H1 (cell line): ENCODE measurements around the gene PLEKHG5. TPM values are rescaled to one million over a fixed set of nuclear protein-coding genes. Genes with fewer than 3 reads are reported as not detected.

ENCODE experiments used
- CTCF ChIA-PET: fragments of 300-600 bp; sonication (Branson Sonifier 250); formaldehyde crosslinking; loops from one replicate; lab custom pipeline; 2021; ENCODE audit not compliant: partially characterized antibody; lab: Charles Lee
- POLR2A ChIA-PET: fragments of 300-600 bp; sonication (Branson Sonifier 250); formaldehyde crosslinking; loops from one replicate; lab custom pipeline; 2021; ENCODE audit warnings: inconsistent platforms; ENCODE audit not compliant: partially characterized antibody; lab: Charles Lee
- DNase-seq, 2 experiments: peaks; one replicate each; pipeline versions ENCODE4 v3.0.0 to v3.0.0-alpha.2; 2010 to 2022; ENCODE audit warnings: low spot score in 2 of 2, low read depth in 1 of 2, mixed read lengths in 1 of 2
- FAIRE-seq: peaks from 2 replicates; lab custom pipeline; 2011; peaks lifted over from hg19 to GRCh38; lab: Jason Lieb, UNC
- H2AFZ ChIP-seq: 2 replicates; pipeline ENCODE4 v1.8.1; 2012; ENCODE audit warnings: low read length, inconsistent platforms
- H2AK5ac ChIP-seq: 2 replicates; pipeline ENCODE4 v1.6.1; 2013; ENCODE audit warnings: low read depth, low read length
- H2BK120ac ChIP-seq: replicated peaks from 2 replicates; pipeline ENCODE3; 2013; ENCODE audit warnings: low read depth, low read length, inconsistent platforms
- H2BK12ac ChIP-seq: 2 replicates; pipeline ENCODE4 v1.6.1; 2013; ENCODE audit warnings: low read depth, low read length
- H2BK15ac ChIP-seq: 2 replicates; pipeline ENCODE4 v1.6.1; 2013; ENCODE audit warnings: low read length
- H2BK20ac ChIP-seq: 2 replicates; pipeline ENCODE4 v1.6.1; 2013; ENCODE audit warnings: low read length
- H2BK5ac ChIP-seq: 2 replicates; pipeline ENCODE4 v1.6.1; 2013; ENCODE audit warnings: low read depth, low read length
- H3K14ac ChIP-seq: 2 replicates; pipeline ENCODE4 v1.6.1; 2013; ENCODE audit warnings: inconsistent platforms; ENCODE audit not compliant: insufficient read length
- H3K18ac ChIP-seq: 2 replicates; pipeline ENCODE4 v1.6.1; 2013; ENCODE audit warnings: low read length; ENCODE audit errors: extremely low read depth
- H3K23ac ChIP-seq: 2 replicates; pipeline ENCODE4 v1.6.1; 2013; ENCODE audit warnings: inconsistent platforms; ENCODE audit not compliant: insufficient read length
- H3K23me2 ChIP-seq: 2 replicates; pipeline ENCODE4 v1.6.1; 2013; ENCODE audit warnings: low read depth, low read length
- H3K27ac ChIP-seq: 2 replicates; pipeline ENCODE4 v1.6.1; 2011; ENCODE audit warnings: low read depth, low read length, inconsistent platforms
- H3K27me3 ChIP-seq, 4 experiments: replicated peaks in 1 of 4; 1 replicate in 1 of 4; 2 replicates in 3 of 4; pipeline versions ENCODE4 v1.6.1 to v1.8.1; 2011 to 2013; ENCODE audit warnings: low read length in 3 of 4, mild to moderate bottlenecking in 3 of 4, inconsistent platforms in 2 of 4, mixed read lengths in 2 of 4, moderate library complexity in 1 of 4; ENCODE audit not compliant: control insufficient read depth in 3 of 4, insufficient read depth in 3 of 4; ENCODE audit errors: extremely low read depth in 1 of 4
- H3K36me3 ChIP-seq, 4 experiments: 2 replicates each; pipeline versions ENCODE4 v1.6.1 to v1.8.1; 2011 to 2013; ENCODE audit warnings: mild to moderate bottlenecking in 4 of 4, low read length in 3 of 4, moderate library complexity in 2 of 4, control low read depth in 1 of 4, inconsistent platforms in 1 of 4; ENCODE audit not compliant: insufficient read depth in 4 of 4, control insufficient read depth in 2 of 4
- H3K4ac ChIP-seq: replicated peaks from 2 replicates; pipeline ENCODE3; 2013; ENCODE audit warnings: low read length, low read depth, mixed read lengths, inconsistent platforms; ENCODE audit not compliant: insufficient read length
- H3K4me1 ChIP-seq, 4 experiments: replicated peaks in 1 of 4; 1 replicate in 1 of 4; 2 replicates in 3 of 4; pipeline versions ENCODE4 v1.6.1 to v1.8.1; 2011 to 2013; ENCODE audit warnings: low read length in 3 of 4, inconsistent platforms in 2 of 4, mixed read lengths in 1 of 4; ENCODE audit not compliant: insufficient read depth in 4 of 4, control insufficient read depth in 3 of 4
- H3K4me2 ChIP-seq, 2 experiments: 2 replicates each; pipeline versions ENCODE4 v1.6.1 to v1.8.1; 2011 to 2013; ENCODE audit warnings: low read depth in 2 of 2, low read length in 2 of 2, control low read depth in 1 of 2, inconsistent platforms in 1 of 2, mild to moderate bottlenecking in 1 of 2; ENCODE audit not compliant: insufficient read depth in 1 of 2
- H3K4me3 ChIP-seq, 4 experiments: fragments of 200-600, 300-600 bp in 1 of 4; sonication (generic), shearing (Covaris generic), sonication (Bioruptor Twin) in 1 of 4; 2 replicates each; pipeline versions ENCODE4 v1.5.1 to v1.8.1; 2011 to 2016; ENCODE audit warnings: low read length in 4 of 4, low read depth in 3 of 4, control low read depth in 2 of 4, inconsistent platforms in 2 of 4, mild to moderate bottlenecking in 2 of 4, mixed read lengths in 1 of 4, moderate library complexity in 1 of 4; ENCODE audit not compliant: insufficient read depth in 2 of 4; ENCODE audit errors: extremely low read depth in 1 of 4
- H3K56ac ChIP-seq: replicated peaks from 2 replicates; pipeline ENCODE3; 2013; ENCODE audit warnings: low read depth, mild to moderate bottlenecking, mixed read lengths, low read length, inconsistent platforms; ENCODE audit not compliant: insufficient read length
- H3K79me1 ChIP-seq: 2 replicates; pipeline ENCODE4 v1.6.1; 2013; ENCODE audit warnings: low read depth, low read length, control low read depth
- H3K79me2 ChIP-seq, 2 experiments: 2 replicates each; pipeline versions ENCODE4 v1.6.1 to v1.8.1; 2012 to 2013; ENCODE audit warnings: low read length in 2 of 2, mild to moderate bottlenecking in 2 of 2, inconsistent platforms in 1 of 2; ENCODE audit not compliant: insufficient read depth in 2 of 2, control insufficient read depth in 1 of 2
- H3K9ac ChIP-seq, 4 experiments: replicated peaks in 1 of 4; 1 replicate in 1 of 4; 2 replicates in 3 of 4; pipeline versions ENCODE4 v1.6.1 to v1.8.1; 2011 to 2013; ENCODE audit warnings: low read depth in 3 of 4, low read length in 3 of 4, control low read depth in 2 of 4, mild to moderate bottlenecking in 2 of 4, moderate library complexity in 2 of 4, inconsistent platforms in 1 of 4; ENCODE audit errors: extremely low read depth in 1 of 4
- H3K9me3 ChIP-seq, 2 experiments: 2 replicates each; pipeline versions ENCODE4 v1.6.1 to v1.8.1; 2012 to 2013; ENCODE audit warnings: mild to moderate bottlenecking in 2 of 2, moderate library complexity in 2 of 2, control low read depth in 1 of 2, inconsistent platforms in 1 of 2, low read depth in 1 of 2, low read length in 1 of 2, mixed read lengths in 1 of 2; ENCODE audit not compliant: insufficient read depth in 2 of 2
- H4K20me1 ChIP-seq, 2 experiments: replicated peaks in 1 of 2; 2 replicates each; pipeline versions ENCODE3 to v1.8.1; 2011 to 2013; ENCODE audit warnings: inconsistent platforms in 2 of 2, low read length in 2 of 2, mild to moderate bottlenecking in 1 of 2; ENCODE audit not compliant: insufficient read depth in 2 of 2, control insufficient read depth in 1 of 2
- H4K5ac ChIP-seq: 2 replicates; pipeline ENCODE4 v1.6.1; 2013; ENCODE audit warnings: low read length, low read depth, mixed read lengths, inconsistent platforms; ENCODE audit not compliant: insufficient read length
- H4K8ac ChIP-seq: 2 replicates; pipeline ENCODE4 v1.8.0; 2013; ENCODE audit warnings: mild to moderate bottlenecking, moderate library complexity, low read length, inconsistent platforms; ENCODE audit not compliant: insufficient read depth; ENCODE audit errors: extremely low read depth
- H4K91ac ChIP-seq: replicated peaks from 2 replicates; pipeline ENCODE3; 2013; ENCODE audit warnings: low read length, mixed read lengths, inconsistent platforms; ENCODE audit not compliant: insufficient read length
- BACH1 ChIP-seq: IDR thresholded peaks from 2 replicates; pipeline ENCODE4 v1.6.1; 2012; ENCODE audit warnings: low read length, improper control_type of control experiment
- BRCA1 ChIP-seq: IDR thresholded peaks from 2 replicates; pipeline ENCODE4 v1.6.1; 2012; ENCODE audit warnings: low read depth, low read length, improper control_type of control experiment
- CBX8 ChIP-seq: fragments of 300-800, 300-1000 bp; sonication (generic); IDR thresholded peaks from 2 replicates; pipeline ENCODE4 v1.7.1; 2016; ENCODE audit warnings: low read depth, low read length, borderline replicate concordance
- CHD1 ChIP-seq: IDR thresholded peaks from 2 replicates; pipeline ENCODE4 v1.6.1; 2012; ENCODE audit warnings: low read depth, low read length, improper control_type of control experiment
- JUND ChIP-seq: IDR thresholded peaks from 2 replicates; pipeline ENCODE4 v1.6.1; 2011; ENCODE audit warnings: mild to moderate bottlenecking, improper control_type of control experiment, low read length
- KDM1A ChIP-seq: fragments of 200-600, 300-600 bp; sonication (generic); IDR thresholded peaks from 2 replicates; pipeline ENCODE4 v1.7.1; 2016; ENCODE audit warnings: mild to moderate bottlenecking, low read length, borderline replicate concordance
- NRF1 ChIP-seq: IDR thresholded peaks from 2 replicates; pipeline ENCODE4 v1.6.1; 2011; ENCODE audit warnings: mild to moderate bottlenecking, low read depth, low read length, improper control_type of control experiment
- RFX5 ChIP-seq: IDR thresholded peaks from 2 replicates; pipeline ENCODE4 v1.6.1; 2011; ENCODE audit warnings: low read depth, low read length, improper control_type of control experiment, borderline replicate concordance
- TBP ChIP-seq: IDR thresholded peaks from 2 replicates; pipeline ENCODE4 v1.6.1; 2011; ENCODE audit warnings: low read depth, low read length, improper control_type of control experiment
- WGBS, 2 experiments: shearing (Covaris generic) in 1 of 2; methylation state at CpG; one replicate each; pipeline versions ENCODE4 v1.1.6 to v1.1.7; 2013 to 2015; ENCODE audit warnings: low lambda C conversion rate in 2 of 2, mixed read lengths in 2 of 2, inconsistent platforms in 1 of 2, low coverage in 1 of 2, missing lambda C conversion rate in 1 of 2; ENCODE audit not compliant: insufficient replicate concordance in 2 of 2, insufficient coverage in 1 of 2, insufficient read length in 1 of 2; ENCODE audit errors: extremely low coverage in 1 of 2, missing lambda C conversion rate in 1 of 2; 5-methylcytosine and 5-hydroxymethylcytosine counted together
- polyA plus RNA-seq, 7 experiments: library from polyadenylated mRNA; depleted of rRNA in 3 of 7; stranded (reverse) in 5 of 7; unstranded in 2 of 7; fragments of >200 nt in 5 of 7; fragments of 200-250 nt in 2 of 7; gene quantifications; 1 replicate in 5 of 7; 2 replicates in 1 of 7; 4 replicates in 1 of 7; pipeline versions ENCODE4 v1.2.1 to v1.2.3, GENCODE V29; 2011 to 2013; ENCODE audit warnings: missing spikeins in 2 of 7, mixed read lengths in 2 of 7
- total RNA-seq: library from RNA; stranded (reverse); fragmentation: NEBNext Ultra II Directional; extraction: Animal tissue kit (Norgen Biotek cat#: 25700); gene quantifications from 2 replicates; pipeline ENCODE4 v1.2.1, GENCODE V29; 2021
- TF ChIP-seq, protein P1 (sequence below), 3 experiments: IDR thresholded peaks; 1 replicate in 2 of 3; 2 replicates in 1 of 3; pipeline versions ENCODE4 v1.5.1 to v1.6.1; 2011; ENCODE audit warnings: low read length in 3 of 3, mild to moderate bottlenecking in 3 of 3, inconsistent platforms in 2 of 3, low read depth in 1 of 3, moderate library complexity in 1 of 3; ENCODE audit not compliant: insufficient read depth in 1 of 3; ENCODE audit errors: control extremely low read depth in 1 of 3

Gene PLEKHG5
- total and polyA plus RNA-seq, 2 of the 8 experiments (the other 6 are each of a cell fraction or from before 2014, with no cell fraction given), result 10.4 to 13.8 TPM

GRCh38 chr1:6509220-6509918 lies 17.9 kb upstream of the PLEKHG5 start:
- no peak overlapping the region for H3K4ac ChIP-seq
- ChIA-PET CTCF (interaction anchor here (0.9 to 1.3 kb wide), 6 partner anchors 10 to 89 kb away, joined by 3 to 5 read pairs (median 3); no protein-coding TSS in a partner anchor), POLR2A (interaction anchor here (0.9 to 2.8 kb wide), 3 partner anchors 9 to 37 kb away, joined by 3 to 9 read pairs (median 3); no protein-coding TSS in a partner anchor)
- no peak overlapping the region for H2BK120ac ChIP-seq
- no peak overlapping the region for H4K91ac ChIP-seq
- WGBS, 2 experiments, result 83% methylated on average over 20 of the region's 20 CpGs; no CpG with 5 or more reads in 1 of the 2 experiments
- no peaks in the 10 kb centered on the region for H3K36me3 ChIP-seq
- H3K4me1 ChIP-seq, result no peaks in the 10 kb centered on the region; a peak in 3 of 7 replicates
- no peak overlapping the region for H3K4me2 ChIP-seq
- no peak overlapping the region for H2AK5ac ChIP-seq
- H2BK12ac ChIP-seq, result 0 out of 2 replicates have a peak overlapping the region, but pooled peaks have one; percentile 17
- H3K9me3 ChIP-seq, result no peaks in the 10 kb centered on the region
- no peak for DNase-seq
- H3K56ac ChIP-seq, result no peak overlapping the region
- no peaks in the 10 kb centered on the region for H4K20me1 ChIP-seq
- H2BK20ac ChIP-seq, result no peak overlapping the region
- H2BK15ac ChIP-seq, result peak overlapping the region; percentile 29; the same call in 1 of the 2 replicates
- no peak overlapping the region for H2AFZ ChIP-seq
- no peak overlapping the region for H3K9ac ChIP-seq
- no peak overlapping the region for H2BK5ac ChIP-seq
- H3K14ac ChIP-seq, result no peak overlapping the region
- no peak overlapping the region for H3K23ac ChIP-seq
- no peaks in the 10 kb centered on the region for H3K79me2 ChIP-seq
- no peak overlapping the region for H3K4me3 ChIP-seq
- H3K27me3 ChIP-seq, result no peaks in the 10 kb centered on the region
- no peaks in the 10 kb centered on the region; the same call in 1 of the 2 replicates for H3K79me1 ChIP-seq
- no peak overlapping the region for H3K27ac ChIP-seq
- no peak overlapping the region; the same call in 1 of the 2 replicates for H3K18ac ChIP-seq
- H4K8ac ChIP-seq, result peak overlapping the region; percentile 25; the same call in 1 of the 2 replicates
- H4K5ac ChIP-seq, result no peak overlapping the region
- FAIRE-seq, result no peak
- no peaks in the 10 kb centered on the region for H3K23me2 ChIP-seq
- TF ChIP-seq KDM1A, result no peak
- TF ChIP-seq JUND, result no peak
- TF ChIP-seq RFX5, result no peak
- TF ChIP-seq, protein P1, sequence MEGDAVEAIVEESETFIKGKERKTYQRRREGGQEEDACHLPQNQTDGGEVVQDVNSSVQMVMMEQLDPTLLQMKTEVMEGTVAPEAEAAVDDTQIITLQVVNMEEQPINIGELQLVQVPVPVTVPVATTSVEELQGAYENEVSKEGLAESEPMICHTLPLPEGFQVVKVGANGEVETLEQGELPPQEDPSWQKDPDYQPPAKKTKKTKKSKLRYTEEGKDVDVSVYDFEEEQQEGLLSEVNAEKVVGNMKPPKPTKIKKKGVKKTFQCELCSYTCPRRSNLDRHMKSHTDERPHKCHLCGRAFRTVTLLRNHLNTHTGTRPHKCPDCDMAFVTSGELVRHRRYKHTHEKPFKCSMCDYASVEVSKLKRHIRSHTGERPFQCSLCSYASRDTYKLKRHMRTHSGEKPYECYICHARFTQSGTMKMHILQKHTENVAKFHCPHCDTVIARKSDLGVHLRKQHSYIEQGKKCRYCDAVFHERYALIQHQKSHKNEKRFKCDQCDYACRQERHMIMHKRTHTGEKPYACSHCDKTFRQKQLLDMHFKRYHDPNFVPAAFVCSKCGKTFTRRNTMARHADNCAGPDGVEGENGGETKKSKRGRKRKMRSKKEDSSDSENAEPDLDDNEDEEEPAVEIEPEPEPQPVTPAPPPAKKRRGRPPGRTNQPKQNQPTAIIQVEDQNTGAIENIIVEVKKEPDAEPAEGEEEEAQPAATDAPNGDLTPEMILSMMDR (IDR thresholded peaks at IDR 0.05; ENCODE audit: control extremely low read depth in 1 of 3, insufficient read depth in 1 of 3, low read depth in 1 of 3, low read length in 3 of 3), result no peak
- TF ChIP-seq BACH1, result no peak
- TF ChIP-seq NRF1, result no peak
- no peak for TF ChIP-seq TBP
- TF ChIP-seq BRCA1, result no peak
- TF ChIP-seq CHD1, result no peak
- TF ChIP-seq CBX8, result no peak
